GM19467 (cell line): ENCODE measurements around the gene DIABLO.
"Not testable (repeated sequence)": the region's sequence is repeated elsewhere in the genome, so short reads cannot be mapped to it uniquely, and the experiment has no call there.

Experiments used
- ATAC-seq: cut with Tn5 transposase; IDR thresholded peaks from one replicate; pipeline ENCODE4 v1.9.1; 2021; ENCODE audit warnings: mild to moderate bottlenecking, moderate library complexity; ENCODE audit not compliant: unreplicated experiment

Gene DIABLO

GRCh38 chr12:122215771-122216170 is 10.1 kb downstream of the DIABLO start:
- no peak for ATAC-seq

GRCh38 chr12:122208073-122208820 is 17.6 kb downstream of the DIABLO start:
- ATAC-seq, result no peak

GRCh38 chr12:122207391-122207790 is 18.5 kb downstream of the DIABLO start:
- no peak for ATAC-seq

GRCh38 chr12:122206976-122207375 is 18.9 kb downstream of the DIABLO start:
- no peak for ATAC-seq

GRCh38 chr12:122206111-122206881 is 19.6 kb downstream of the DIABLO start:
- no peak for ATAC-seq

GRCh38 chr12:122205053-122205925 is 20.6 kb downstream of the DIABLO start:
- ATAC-seq, result no peak

- ATAC-seq, result no peak
Measured at GRCh38 chr12:122204167-122205052, 21.4 kb downstream of the DIABLO start.

GRCh38 chr12:122203301-122204166 is 22.3 kb downstream of the DIABLO start, which contains the start of gene B3GNT4:
B3GNT4 (plus strand) TSS chr12:122203709; CDS start chr12:122204619, 910 bp downstream.
- no peak for ATAC-seq

GRCh38 chr12:122202811-122203210 is 23.0 kb downstream of the DIABLO start:
- not testable (repeated sequence) for ATAC-seq

- ATAC-seq, result no peak
Measured at GRCh38 chr12:122202017-122202416, 23.8 kb downstream of the DIABLO start.

GRCh38 chr12:122201381-122201780 is 24.5 kb downstream of the DIABLO start:
- no peak for ATAC-seq

- ATAC-seq, result no peak
Measured at GRCh38 chr12:122200541-122201175, 25.2 kb downstream of the DIABLO start.

- ATAC-seq, result no peak
Measured at GRCh38 chr12:122199484-122200355, 26.1 kb downstream of the DIABLO start.

GRCh38 chr12:122197612-122197966 is 28.3 kb downstream of the DIABLO start:
- ATAC-seq, result no peak

GRCh38 chr12:122195405-122195804 is 30.4 kb downstream of the DIABLO start:
- no peak for ATAC-seq

- ATAC-seq, result no peak
Measured at GRCh38 chr12:122194804-122195203, 31.0 kb downstream of the DIABLO start.

GRCh38 chr12:122192441-122192840 is 33.4 kb downstream of the DIABLO start:
- ATAC-seq, result no peak
